CD14-positive monocyte (primary cell): Measurements from ENCODE around the gene EXOC6. TPM values are rescaled to one million over a fixed set of nuclear protein-coding genes. Genes with fewer than 3 reads are reported as not detected.

Experiments used
- DNase-seq, 3 donors: peaks; one replicate each; pipeline ENCODE4 v3.0.0-alpha.2; 2011 to 2022
- H2AFZ ChIP-seq: 2 replicates; pipeline ENCODE4 v1.6.0; 2012; ENCODE audit warnings: mild to moderate bottlenecking, low read depth, low read length, inconsistent platforms; ENCODE audit not compliant: insufficient read depth, poor library complexity, severe bottlenecking
- H3K27ac ChIP-seq, 2 donors: 1 replicate in 1 of 2; 2 replicates in 1 of 2; pipeline ENCODE4 v1.5.1; 2012 to 2013; ENCODE audit warnings: low read length in 2 of 2, control low read depth in 1 of 2, inconsistent platforms in 1 of 2, low read depth in 1 of 2, mild to moderate bottlenecking in 1 of 2
- H3K27me3 ChIP-seq, 2 donors: one replicate each; pipeline versions ENCODE4 v1.6.0 to v1.6.1; 2011 to 2013; ENCODE audit warnings: low read length in 2 of 2; ENCODE audit not compliant: control insufficient read depth in 2 of 2, insufficient read depth in 2 of 2
- H3K36me3 ChIP-seq, 2 donors: replicated peaks in 1 of 2; 1 replicate in 1 of 2; 2 replicates in 1 of 2; pipeline versions ENCODE4 v1.5.1 to v1.6.1; 2012 to 2013; ENCODE audit warnings: low read length in 2 of 2, control low read depth in 1 of 2, inconsistent platforms in 1 of 2, mild to moderate bottlenecking in 1 of 2; ENCODE audit not compliant: insufficient read depth in 2 of 2, control insufficient read depth in 1 of 2
- H3K4me1 ChIP-seq, 2 donors: 1 replicate in 1 of 2; 2 replicates in 1 of 2; pipeline versions ENCODE4 v1.5.1 to v1.6.1; 2012 to 2013; ENCODE audit warnings: low read length in 2 of 2, control low read depth in 1 of 2, inconsistent platforms in 1 of 2, mild to moderate bottlenecking in 1 of 2, moderate library complexity in 1 of 2; ENCODE audit not compliant: insufficient read depth in 2 of 2, control insufficient read depth in 1 of 2
- H3K4me2 ChIP-seq: replicated peaks from 2 replicates; pipeline ENCODE3; 2012; ENCODE audit warnings: low read length, moderate library complexity, mild to moderate bottlenecking; ENCODE audit not compliant: poor library complexity, severe bottlenecking; ENCODE audit errors: extremely low read depth
- H3K4me3 ChIP-seq, 3 experiments: fragments of 200-600 bp in 1 of 3; sonication (generic) in 1 of 3; replicated peaks in 1 of 3; 1 replicate in 2 of 3; 2 replicates in 1 of 3; pipeline ENCODE4 v1.5.1; 2011 to 2013; ENCODE audit warnings: low read length in 3 of 3, mild to moderate bottlenecking in 3 of 3, control low read depth in 2 of 3, low read depth in 2 of 3, inconsistent platforms in 1 of 3, moderate library complexity in 1 of 3
- H3K79me2 ChIP-seq: 2 replicates; pipeline ENCODE4 v1.6.0; 2012; ENCODE audit warnings: mild to moderate bottlenecking, control low read depth, inconsistent platforms, low read length, moderate library complexity; ENCODE audit not compliant: insufficient read depth
- H3K9ac ChIP-seq: 2 replicates; pipeline ENCODE4 v1.6.0; 2017; ENCODE audit warnings: low read length, mild to moderate bottlenecking; ENCODE audit not compliant: insufficient read depth, poor library complexity, severe bottlenecking
- H3K9me3 ChIP-seq, 2 donors: replicated peaks in 1 of 2; 1 replicate in 1 of 2; 2 replicates in 1 of 2; pipeline versions ENCODE4 v1.5.1 to v1.6.1; 2012 to 2013; ENCODE audit warnings: low read length in 2 of 2, control low read depth in 1 of 2; ENCODE audit not compliant: control insufficient read depth in 1 of 2, insufficient read depth in 1 of 2
- H4K20me1 ChIP-seq: 2 replicates; pipeline ENCODE4 v1.6.0; 2012; ENCODE audit warnings: mild to moderate bottlenecking, low read length, control low read depth, moderate library complexity; ENCODE audit not compliant: insufficient read depth
- H3K27ac Mint-ChIP-seq, 7 donors: one replicate each; pipeline ENCODE4 v1.8.0; 2020; ENCODE audit warnings: mild to moderate bottlenecking in 7 of 7, mixed read lengths in 7 of 7, moderate library complexity in 6 of 7, inconsistent platforms in 2 of 7
- H3K27me3 Mint-ChIP-seq, 3 donors: one replicate each; pipeline ENCODE4 v1.8.0; 2021 to 2022; ENCODE audit warnings: low read depth in 3 of 3, mild to moderate bottlenecking in 3 of 3, mixed read lengths in 3 of 3, moderate library complexity in 3 of 3, inconsistent platforms in 1 of 3
- H3K36me3 Mint-ChIP-seq, 2 donors: one replicate each; pipeline ENCODE4 v1.8.0; 2020; ENCODE audit warnings: mixed read lengths in 2 of 2, inconsistent platforms in 1 of 2, mild to moderate bottlenecking in 1 of 2
- H3K4me1 Mint-ChIP-seq: one replicate; pipeline ENCODE4 v1.8.0; 2020; ENCODE audit warnings: mild to moderate bottlenecking, mixed read lengths
- H3K4me3 Mint-ChIP-seq, 2 donors: one replicate each; pipeline ENCODE4 v1.8.0; 2020; ENCODE audit warnings: mild to moderate bottlenecking in 2 of 2, mixed read lengths in 2 of 2, moderate library complexity in 1 of 2
- H3K9me3 Mint-ChIP-seq, 7 donors: one replicate each; pipeline ENCODE4 v1.8.0; 2020 to 2022; ENCODE audit warnings: mixed read lengths in 7 of 7, mild to moderate bottlenecking in 6 of 7, moderate library complexity in 6 of 7, inconsistent platforms in 2 of 7
- WGBS: methylation state at CpG from one replicate; pipeline ENCODE4 v1.1.5; 2013; ENCODE audit warnings: missing lambda C conversion rate; ENCODE audit not compliant: insufficient coverage; 5-methylcytosine and 5-hydroxymethylcytosine counted together
- intact Hi-C, 2 donors: fragments of 100-400 bp; cut with micrococcal nuclease; formaldehyde crosslinking; loops; one replicate each; pipeline versions ENCODE4 v1.15.0 to v1.15.1; 2023
- polyA plus RNA-seq, 3 donors: library from polyadenylated mRNA; depleted of rRNA in 1 of 3; unstranded in 2 of 3; stranded (reverse) in 1 of 3; fragments of 300-500 nt in 2 of 3; fragments of >200 nt in 1 of 3; fragmentation: Illumina TruSeq in 2 of 3; gene quantifications; 1 replicate in 2 of 3; 2 replicates in 1 of 3; pipeline ENCODE4 v1.2.3, GENCODE V29; 2012 to 2021
- TF ChIP-seq, protein P1 (sequence below): fragments of 200-600 bp; IDR thresholded peaks from one replicate; pipeline ENCODE4 v1.8.0; 2022; ENCODE audit warnings: antibody characterized with exemption, mild to moderate bottlenecking

Gene EXOC6
- polyA plus RNA-seq, 3 donors = 7.5 to 9.6 (median 8.3) TPM

DNA sequence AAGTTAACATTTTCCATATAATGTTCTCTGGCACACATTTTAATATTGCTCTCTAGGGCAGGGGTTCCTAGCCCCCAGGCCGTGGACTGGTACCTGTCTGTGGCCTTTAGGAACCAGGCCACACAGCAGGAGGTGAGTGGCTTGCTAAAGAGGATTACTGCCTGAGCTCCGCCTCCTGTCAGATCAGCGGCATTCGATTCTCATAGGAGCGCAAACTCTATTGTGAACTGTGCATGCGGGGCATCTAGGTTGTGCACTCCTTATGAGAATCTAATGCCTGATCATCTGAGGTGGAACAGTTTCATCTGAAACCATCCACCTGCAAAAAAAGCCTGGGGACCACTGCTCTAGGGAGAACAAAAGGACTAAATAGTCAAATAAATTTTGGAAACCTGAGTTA is 65.7 kb downstream of the EXOC6 start:
- Histone ChIP-seq H3K4me3 (no peak overlapping the region), H4K20me1 (no peaks in the 10 kb centered on the region), H3K27me3 (no peaks in the 10 kb centered on the region), H2AFZ (no peak overlapping the region), H3K4me2 (no peak overlapping the region), H3K4me1 (no peaks in the 10 kb centered on the region), H3K27ac (no peak overlapping the region), H3K79me2 (no peaks in the 10 kb centered on the region), H3K36me3 (peaks cover 10 to 56% of the 10 kb centered on the region in 2 donors), H3K9ac (no peak overlapping the region), H3K9me3 (no peaks in the 10 kb centered on the region)
- H3K27ac Mint-ChIP-seq = no peak overlapping the region
- no peak for DNase-seq
- intact Hi-C loops = no loop called here
- peaks cover 45 to 68% of the 10 kb centered on the region in 2 donors for H3K36me3 Mint-ChIP-seq
- peaks cover 0 to 1% (median 0%) of the 10 kb centered on the region in 3 donors for H3K27me3 Mint-ChIP-seq
- H3K4me1 Mint-ChIP-seq = peaks cover 7% of the 10 kb centered on the region
- H3K4me3 Mint-ChIP-seq = no peak overlapping the region
- WGBS = 95% methylated on average over 6 of the region's 6 CpGs
- TF ChIP-seq, protein P1, sequence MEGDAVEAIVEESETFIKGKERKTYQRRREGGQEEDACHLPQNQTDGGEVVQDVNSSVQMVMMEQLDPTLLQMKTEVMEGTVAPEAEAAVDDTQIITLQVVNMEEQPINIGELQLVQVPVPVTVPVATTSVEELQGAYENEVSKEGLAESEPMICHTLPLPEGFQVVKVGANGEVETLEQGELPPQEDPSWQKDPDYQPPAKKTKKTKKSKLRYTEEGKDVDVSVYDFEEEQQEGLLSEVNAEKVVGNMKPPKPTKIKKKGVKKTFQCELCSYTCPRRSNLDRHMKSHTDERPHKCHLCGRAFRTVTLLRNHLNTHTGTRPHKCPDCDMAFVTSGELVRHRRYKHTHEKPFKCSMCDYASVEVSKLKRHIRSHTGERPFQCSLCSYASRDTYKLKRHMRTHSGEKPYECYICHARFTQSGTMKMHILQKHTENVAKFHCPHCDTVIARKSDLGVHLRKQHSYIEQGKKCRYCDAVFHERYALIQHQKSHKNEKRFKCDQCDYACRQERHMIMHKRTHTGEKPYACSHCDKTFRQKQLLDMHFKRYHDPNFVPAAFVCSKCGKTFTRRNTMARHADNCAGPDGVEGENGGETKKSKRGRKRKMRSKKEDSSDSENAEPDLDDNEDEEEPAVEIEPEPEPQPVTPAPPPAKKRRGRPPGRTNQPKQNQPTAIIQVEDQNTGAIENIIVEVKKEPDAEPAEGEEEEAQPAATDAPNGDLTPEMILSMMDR = no peak
- peaks cover 0 to 4% (median 0%) of the 10 kb centered on the region in 7 donors for H3K9me3 Mint-ChIP-seq

DNA sequence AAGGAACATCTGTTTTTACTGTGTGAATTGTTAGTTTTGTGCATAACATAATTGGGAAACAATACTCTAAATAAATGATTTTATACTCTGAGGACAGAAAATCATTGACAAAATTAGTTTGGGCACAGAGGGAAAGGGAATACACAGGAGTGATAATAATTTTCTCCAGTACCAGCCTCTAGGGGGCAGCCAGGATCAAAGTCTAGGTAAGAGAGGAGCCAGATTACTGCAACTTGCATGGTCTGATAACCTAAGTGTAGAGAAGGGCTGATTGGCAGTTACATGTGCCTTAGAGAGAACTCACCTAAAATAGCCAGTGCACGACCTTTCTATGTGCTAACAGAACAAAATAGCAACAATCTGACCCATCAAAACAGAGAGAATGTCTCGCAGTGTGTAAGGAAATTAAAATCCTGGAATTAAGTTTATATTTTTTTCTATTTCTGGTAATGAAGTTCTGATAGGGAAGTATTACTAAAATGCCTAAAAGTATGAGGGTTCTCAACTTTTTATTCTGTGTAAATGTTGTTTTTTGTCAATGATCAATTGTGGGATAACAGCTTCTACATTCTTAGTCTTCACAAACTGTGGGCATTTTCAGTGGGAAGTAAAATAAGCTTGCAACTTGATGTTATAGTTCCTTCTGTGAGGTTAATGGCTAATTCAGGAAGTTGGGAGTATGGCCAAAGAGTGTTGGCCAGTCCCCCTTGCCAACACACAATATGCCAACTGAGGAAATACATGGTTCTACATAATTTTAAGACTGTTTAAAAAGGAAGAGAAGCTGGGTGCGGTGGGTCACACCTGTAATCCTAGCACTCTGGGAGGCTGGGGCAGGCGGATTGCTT is 66.4 kb downstream of the EXOC6 start:
- H3K27ac Mint-ChIP-seq = no peak overlapping the region
- H3K4me1 ChIP-seq = no peaks in the 10 kb centered on the region
- no peak overlapping the region for H3K4me3 ChIP-seq
- H3K9ac ChIP-seq = no peak overlapping the region
- no peaks in the 10 kb centered on the region for H3K9me3 ChIP-seq
- H3K27me3 Mint-ChIP-seq = peaks cover 0 to 1% (median 0%) of the 10 kb centered on the region in 3 donors
- H4K20me1 ChIP-seq = no peaks in the 10 kb centered on the region
- peaks cover 0 to 4% (median 0%) of the 10 kb centered on the region in 7 donors for H3K9me3 Mint-ChIP-seq
- TF ChIP-seq, protein P1 = peak; percentile 84
- no peak overlapping the region for H3K4me3 Mint-ChIP-seq
- H3K27ac ChIP-seq = no peak overlapping the region
- intact Hi-C loops = no loop called here
- no CpG with 5 or more reads among the region's 4 CpGs for WGBS
- peaks cover 46 to 66% of the 10 kb centered on the region in 2 donors for H3K36me3 Mint-ChIP-seq
- H2AFZ ChIP-seq = no peak overlapping the region
- H3K4me2 ChIP-seq = no peak overlapping the region
- peaks cover 7% of the 10 kb centered on the region for H3K4me1 Mint-ChIP-seq
- peak; percentile 3 to 13 (median 13) for DNase-seq
- H3K79me2 ChIP-seq = no peaks in the 10 kb centered on the region
- H3K27me3 ChIP-seq = no peaks in the 10 kb centered on the region
- H3K36me3 ChIP-seq = peaks cover 10 to 62% of the 10 kb centered on the region in 2 donors
